CD4-positive, alpha-beta T cell treated with Interleukin-12 subunit alpha and Interleukin-12 subunit beta, for 1 hour (primary cell): ENCODE results near the gene LPCAT1.

Experiments used
- DNase-seq: peaks from one replicate; pipeline ENCODE4 v3.0.0-alpha.2; 2020

The LPCAT1 gene

DNA sequence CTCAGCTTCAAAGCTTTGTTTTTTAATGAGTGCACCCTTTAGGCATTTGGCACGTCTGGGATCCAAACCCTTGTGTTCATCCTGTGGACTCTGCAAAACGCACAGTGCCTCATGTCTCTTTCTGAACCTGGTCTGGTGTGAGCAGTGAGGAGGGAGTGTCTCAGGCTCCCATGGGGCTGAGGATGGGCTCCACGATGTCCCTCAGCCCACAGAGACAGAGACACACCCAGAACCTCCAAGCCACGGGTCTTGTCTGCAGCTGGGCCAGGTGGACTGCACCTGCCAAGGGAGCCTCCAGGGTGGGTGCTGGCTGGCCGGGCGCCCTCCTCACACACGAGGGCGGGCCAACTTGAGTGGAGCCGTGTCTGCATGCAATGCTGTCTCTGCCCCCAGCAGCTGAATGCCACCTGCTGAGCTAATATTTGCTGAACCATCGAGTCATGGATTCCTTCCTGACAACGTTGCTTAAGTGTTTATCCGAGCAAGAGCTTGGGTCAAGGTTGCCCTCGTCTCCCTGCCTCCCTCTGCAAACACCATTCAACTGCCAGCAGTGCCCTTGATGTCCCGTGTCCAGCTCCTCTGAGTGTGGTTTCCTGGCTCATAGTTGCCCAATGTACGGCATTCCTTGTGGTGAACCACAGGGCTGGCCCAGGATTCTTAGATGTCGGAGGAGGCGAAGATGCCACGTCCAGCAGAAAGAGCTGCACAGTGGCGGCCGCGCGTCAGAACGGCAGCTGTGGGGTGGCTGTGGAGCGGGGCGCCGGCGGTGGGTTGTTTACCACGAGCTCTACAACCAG is 31.4 kb upstream of the LPCAT1 start:
- DNase-seq: no peak

- no peak for DNase-seq
These were observed 30.7 kb upstream of the LPCAT1 start for GRCh38 chr5:1554410-1554967.

DNA sequence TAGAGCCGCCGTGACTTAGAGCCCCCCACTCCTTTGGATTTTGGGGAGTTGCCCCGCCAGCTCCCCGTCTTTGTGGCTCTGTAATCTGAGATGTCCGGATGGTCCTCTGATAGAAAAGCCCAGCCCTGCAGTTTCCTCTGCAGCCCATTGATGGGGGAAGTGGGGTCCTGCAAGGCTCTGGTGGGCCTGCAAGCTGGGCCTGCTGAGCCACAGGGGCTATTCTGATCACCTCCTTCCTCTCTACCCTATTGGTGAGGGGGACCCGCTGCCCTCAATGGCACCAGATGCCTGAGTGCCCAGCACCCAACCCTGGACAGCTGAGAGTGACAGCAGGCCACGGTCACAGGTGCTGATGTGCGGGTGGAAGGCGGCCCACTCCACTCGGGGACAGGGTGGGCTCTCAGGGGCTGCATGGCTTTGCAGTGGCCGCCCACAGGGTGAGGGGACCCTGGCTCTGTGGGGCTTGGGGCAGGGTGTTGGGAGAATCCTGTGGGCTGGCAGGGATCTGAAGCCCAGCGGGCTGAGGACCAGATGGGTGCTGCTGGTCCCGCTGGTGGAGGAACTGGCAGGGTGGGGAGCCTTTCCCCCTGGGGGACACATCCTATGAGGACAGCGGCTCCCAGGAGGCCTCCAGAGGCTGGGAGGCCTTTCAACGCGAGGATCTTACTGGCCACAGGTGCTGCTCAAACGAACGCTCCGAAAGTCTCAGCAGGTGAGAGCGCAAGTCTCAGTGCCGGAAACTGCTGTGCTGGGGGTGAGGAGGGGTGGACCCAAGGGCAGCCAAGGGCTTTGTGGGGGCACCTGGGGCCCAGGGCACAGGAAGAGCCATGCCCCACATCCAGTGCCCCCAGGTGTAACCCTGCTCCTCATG is 30.0 kb upstream of the LPCAT1 start:
- DNase-seq: no peak

- DNase-seq: no peak
These were observed 28.9 kb upstream of the LPCAT1 start for GRCh38 chr5:1552521-1553255.

- DNase-seq: no peak
These were observed 27.9 kb upstream of the LPCAT1 start for GRCh38 chr5:1551426-1552301.

- no peak for DNase-seq
These were observed 26.7 kb upstream of the LPCAT1 start for GRCh38 chr5:1550287-1551076.

GRCh38 chr5:1549475-1550030 is 25.8 kb upstream of the LPCAT1 start:
- no peak for DNase-seq

DNA sequence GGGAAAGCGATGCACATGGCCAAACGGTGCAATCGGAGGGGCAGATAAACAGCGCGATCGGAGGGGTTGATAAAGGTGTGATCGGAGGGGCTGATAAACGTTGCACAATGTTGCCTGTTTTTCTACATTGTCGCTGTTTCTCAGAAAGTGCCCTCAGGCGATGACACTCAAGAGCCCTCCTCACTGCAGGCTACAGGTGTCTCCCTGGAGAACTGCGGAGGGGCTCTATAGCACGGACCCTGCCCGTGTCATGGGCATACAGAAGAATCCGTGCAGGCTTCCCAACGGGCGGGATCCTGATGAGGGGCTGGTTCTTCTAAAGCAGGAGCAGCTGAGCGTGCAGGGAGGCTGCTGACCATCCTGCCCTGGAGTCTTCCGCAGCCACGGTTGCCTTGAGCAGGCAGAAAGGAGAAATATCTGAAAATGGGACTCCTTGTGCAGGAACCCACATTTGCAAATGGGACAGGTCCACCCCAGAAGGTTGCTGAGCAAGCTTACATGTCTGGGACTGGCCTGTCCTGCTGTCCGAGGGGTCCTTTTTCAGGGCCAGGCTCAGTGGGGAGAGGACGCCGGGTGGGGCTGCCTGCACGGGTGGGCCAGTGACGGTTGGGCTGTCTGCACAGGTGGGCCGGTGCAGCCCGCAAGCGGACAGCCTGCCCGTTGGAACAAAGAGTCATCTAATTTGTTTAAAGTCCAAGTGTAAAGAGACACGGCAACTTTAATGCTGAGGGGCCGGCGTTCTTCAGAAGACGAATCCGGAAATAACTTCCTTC is 25.1 kb upstream of the LPCAT1 start:
- DNase-seq: no peak

GRCh38 chr5:1547655-1548054 is 23.9 kb upstream of the LPCAT1 start:
- no peak for DNase-seq

DNA sequence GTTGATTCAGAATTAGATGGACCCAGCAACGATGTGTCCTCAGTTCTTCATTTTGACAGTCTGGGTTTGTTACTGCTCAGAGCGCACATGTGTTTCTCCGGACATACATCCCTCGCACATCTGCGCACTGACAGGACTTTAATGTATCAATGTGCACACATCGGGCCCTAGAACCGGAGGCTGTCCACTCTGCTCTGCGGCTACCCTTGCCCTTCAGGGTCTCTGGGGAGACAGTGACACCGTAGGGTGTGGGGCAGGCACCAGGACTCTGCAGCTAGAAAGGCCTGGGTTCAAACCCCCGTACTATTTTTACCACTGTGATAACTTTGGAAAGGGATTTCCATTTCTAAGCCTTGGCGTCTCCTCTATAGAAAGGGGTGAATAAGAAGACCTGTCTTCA is 23.5 kb upstream of the LPCAT1 start:
- DNase-seq: no peak

- no peak for DNase-seq
These were observed 22.8 kb upstream of the LPCAT1 start for GRCh38 chr5:1546556-1546955.

GRCh38 chr5:1545805-1546355 is 22.1 kb upstream of the LPCAT1 start:
- DNase-seq: no peak

GRCh38 chr5:1545126-1545804 is 21.5 kb upstream of the LPCAT1 start:
- DNase-seq: no peak

GRCh38 chr5:1544294-1544961 is 20.7 kb upstream of the LPCAT1 start:
- no peak for DNase-seq

GRCh38 chr5:1543398-1544293 is 19.9 kb upstream of the LPCAT1 start:
- no peak for DNase-seq

DNA sequence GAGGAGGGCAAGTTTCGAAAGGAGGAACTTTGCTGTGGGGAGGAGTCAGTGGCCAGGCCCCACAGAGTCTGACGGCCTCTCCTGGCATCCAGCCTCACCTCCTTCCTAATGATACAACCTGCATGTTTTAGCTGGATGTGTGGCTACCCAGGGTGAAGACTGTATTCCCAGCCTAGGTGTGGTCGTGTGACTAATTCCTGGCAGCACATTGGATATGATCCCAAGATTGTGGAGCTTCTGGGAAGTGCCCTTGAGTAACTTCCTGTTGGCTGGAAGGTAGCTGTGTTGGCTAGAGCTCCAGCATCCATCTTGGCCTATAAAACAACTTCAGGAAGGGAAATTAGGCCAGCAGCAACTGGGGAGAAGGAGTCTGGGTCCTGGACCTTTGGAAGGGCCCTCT is 19.0 kb upstream of the LPCAT1 start:
- no peak for DNase-seq

GRCh38 chr5:1541702-1542400 is 18.1 kb upstream of the LPCAT1 start:
- no peak for DNase-seq
